Stomach (tissue), 9 donors: ENCODE data around the gene SYTL5. TPM values are rescaled to one million over a fixed set of nuclear protein-coding genes. Genes with fewer than 3 reads are reported as not detected.

ENCODE experiments used
- DNase-seq, 2 donors: peaks; one replicate each; pipeline versions ENCODE4 v3.0.0 to v3.0.0-alpha.2; 2013 to 2019
- H3K27ac ChIP-seq, 5 donors: fragments of 200-600 bp in 4 of 5; sonication (generic) in 4 of 5; one replicate each; pipeline ENCODE4 v1.5.1; 2013 to 2019; ENCODE audit warnings: mild to moderate bottlenecking in 1 of 5, moderate library complexity in 1 of 5
- H3K27me3 ChIP-seq, 3 donors: fragments of 200-600 bp; sonication (generic); one replicate each; pipeline ENCODE4 v1.5.1; 2017 to 2019; ENCODE audit warnings: mixed run types in 1 of 3
- H3K36me3 ChIP-seq, 4 donors: fragments of 200-600 bp; sonication (generic); 1 replicate in 3 of 4; 2 replicates in 1 of 4; pipeline ENCODE4 v1.5.1; 2016 to 2019
- H3K4me1 ChIP-seq, 4 donors: fragments of 200-600 bp; sonication (generic); one replicate each; pipeline ENCODE4 v1.5.1; 2016 to 2019
- H3K4me3 ChIP-seq, 4 donors: fragments of 200-600 bp; sonication (generic) in 3 of 4; one replicate each; pipeline ENCODE4 v1.5.1; 2016 to 2019; ENCODE audit warnings: mild to moderate bottlenecking in 1 of 4
- H3K9me3 ChIP-seq, 4 donors: fragments of 200-600 bp; sonication (generic); one replicate each; pipeline ENCODE4 v1.5.1; 2016 to 2019
- EP300 ChIP-seq: sonication (generic); formaldehyde crosslinking; IDR thresholded peaks from one replicate; pipeline ENCODE4 v1.6.1; 2017; ENCODE audit warnings: antibody characterized with exemption
- POLR2A ChIP-seq, 4 donors: fragments of 450-650 bp; IDR thresholded peaks; one replicate each; pipeline ENCODE4 v1.6.1; 2016; ENCODE audit warnings: antibody characterized with exemption in 4 of 4, control low read depth in 2 of 4, mild to moderate bottlenecking in 1 of 4, moderate library complexity in 1 of 4
- POLR2AphosphoS5 ChIP-seq, 3 donors: sonication (generic); formaldehyde crosslinking; IDR thresholded peaks; one replicate each; pipeline ENCODE4 v1.6.1; 2016; ENCODE audit warnings: antibody characterized with exemption in 3 of 3
- WGBS, 5 donors: extraction: QIAGEN DNeasy Blood & Tissue Kit in 3 of 5; methylation state at CpG; one replicate each; pipeline versions ENCODE4 v1.1.5 to v1.1.7; 2013 to 2018; 5-methylcytosine and 5-hydroxymethylcytosine counted together
- intact Hi-C: fragments of 100-400 bp; cut with DNase I; formaldehyde crosslinking; loops from one replicate; pipeline ENCODE4 v1.15.1; 2023; ENCODE audit warnings: low total_unique reads
- polyA plus RNA-seq, 3 donors: library from polyadenylated mRNA; stranded (reverse); fragments of 200-250 nt; gene quantifications; one replicate each; pipeline ENCODE4 v1.2.3, GENCODE V29; 2013
- total RNA-seq, 5 donors: library from RNA; depleted of rRNA; stranded (reverse); fragments of >200 nt; gene quantifications; one replicate each; pipeline versions ENCODE4 v1.1.0 to v1.2.3, GENCODE V29; 2014 to 2016
- TF ChIP-seq, protein P1 (sequence below), 7 experiments: fragments of 450-650 bp in 4 of 7; fragments of 200-600 bp in 3 of 7; sonication (generic) in 3 of 7; IDR thresholded peaks; one replicate each; pipeline ENCODE4 v1.5.1; 2016 to 2019; ENCODE audit warnings: antibody characterized with exemption in 7 of 7, control low read depth in 2 of 7, mild to moderate bottlenecking in 1 of 7
- donor health status: healthy with polysubstance abuse.
- donor health status: Bipolar disorder and iron deficiency.
- donor health status: healthy.

Gene SYTL5
- total and polyA plus RNA-seq, 8 donors = under 0.01 to 18.9 (median 4.9) TPM

DNA sequence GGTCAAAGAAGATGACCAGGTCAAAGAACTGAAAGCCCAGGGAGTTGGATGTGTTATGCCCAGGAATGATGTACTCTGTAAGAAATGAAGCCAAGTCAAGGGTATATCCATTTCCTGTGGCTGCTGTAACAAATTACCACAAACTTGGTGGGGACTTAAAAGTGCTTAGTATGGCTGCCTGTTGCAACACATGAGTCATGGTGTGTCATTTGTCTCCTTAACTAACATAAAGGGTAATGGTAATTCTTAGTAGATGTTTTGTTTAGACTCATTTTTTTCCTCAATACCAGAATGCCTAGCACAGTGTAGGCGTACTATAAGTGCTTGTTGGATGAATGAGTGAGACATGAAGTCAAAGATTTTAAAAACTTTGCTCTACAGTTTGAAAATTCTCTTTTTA is 45.7 kb downstream of the SYTL5 start:
- 47 to 88% (median 64%) methylated on average over 1 of the region's 1 CpG for WGBS, 5 donors

DNA sequence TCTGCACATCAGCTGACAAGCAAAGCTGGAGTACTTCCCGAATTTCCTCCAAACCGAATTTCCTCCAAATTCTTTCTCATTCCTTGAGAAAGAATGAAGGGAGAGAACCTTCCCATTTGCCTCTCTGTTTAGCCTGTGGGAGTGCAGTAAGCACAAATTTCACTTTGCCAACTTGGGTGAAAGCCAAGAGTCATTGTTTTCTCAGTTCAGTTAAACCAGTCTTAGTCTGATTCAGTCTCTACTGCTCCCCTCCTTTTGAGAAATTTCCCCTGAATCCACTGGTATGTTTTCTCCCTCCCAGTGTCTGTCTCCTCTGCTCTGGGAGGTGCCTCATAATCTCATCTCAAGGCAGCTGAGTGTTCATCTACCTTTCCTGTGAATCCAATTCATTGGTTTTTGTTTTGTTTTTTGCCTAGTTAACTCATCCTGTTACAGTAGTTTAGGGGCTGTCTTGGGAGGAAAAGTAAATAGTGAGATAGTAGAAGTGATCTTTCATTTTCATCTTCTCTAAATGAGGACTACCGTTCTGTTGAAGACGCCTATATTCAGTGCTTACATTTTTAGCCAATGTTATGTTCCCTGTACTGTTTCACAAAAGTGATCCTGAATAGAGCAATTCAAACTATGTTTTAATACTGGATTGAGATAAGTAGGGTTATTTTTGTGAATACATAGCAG is 49.0 kb downstream of the SYTL5 start:
- no peaks in the 10 kb centered on the region for H3K27me3 ChIP-seq
- no peak overlapping the region for H3K4me3 ChIP-seq
- no peaks in the 10 kb centered on the region for H3K36me3 ChIP-seq
- WGBS, 5 donors = 30 to 55% (median 44%) methylated on average over 4 of the region's 4 CpGs
- H3K4me1 ChIP-seq = no peaks in the 10 kb centered on the region
- intact Hi-C loops = no loop called here
- DNase-seq = peak in 1 of 2 donors; percentile 57
- H3K27ac ChIP-seq = no peak overlapping the region
- TF ChIP-seq POLR2AphosphoS5 (IDR thresholded peaks at IDR 0.05) = no peak
- TF ChIP-seq POLR2A (IDR thresholded peaks at IDR 0.05) = no peak
- TF ChIP-seq, protein P1, sequence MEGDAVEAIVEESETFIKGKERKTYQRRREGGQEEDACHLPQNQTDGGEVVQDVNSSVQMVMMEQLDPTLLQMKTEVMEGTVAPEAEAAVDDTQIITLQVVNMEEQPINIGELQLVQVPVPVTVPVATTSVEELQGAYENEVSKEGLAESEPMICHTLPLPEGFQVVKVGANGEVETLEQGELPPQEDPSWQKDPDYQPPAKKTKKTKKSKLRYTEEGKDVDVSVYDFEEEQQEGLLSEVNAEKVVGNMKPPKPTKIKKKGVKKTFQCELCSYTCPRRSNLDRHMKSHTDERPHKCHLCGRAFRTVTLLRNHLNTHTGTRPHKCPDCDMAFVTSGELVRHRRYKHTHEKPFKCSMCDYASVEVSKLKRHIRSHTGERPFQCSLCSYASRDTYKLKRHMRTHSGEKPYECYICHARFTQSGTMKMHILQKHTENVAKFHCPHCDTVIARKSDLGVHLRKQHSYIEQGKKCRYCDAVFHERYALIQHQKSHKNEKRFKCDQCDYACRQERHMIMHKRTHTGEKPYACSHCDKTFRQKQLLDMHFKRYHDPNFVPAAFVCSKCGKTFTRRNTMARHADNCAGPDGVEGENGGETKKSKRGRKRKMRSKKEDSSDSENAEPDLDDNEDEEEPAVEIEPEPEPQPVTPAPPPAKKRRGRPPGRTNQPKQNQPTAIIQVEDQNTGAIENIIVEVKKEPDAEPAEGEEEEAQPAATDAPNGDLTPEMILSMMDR (IDR thresholded peaks at IDR 0.05) = no peak
- no peak for TF ChIP-seq EP300
- no peaks in the 10 kb centered on the region for H3K9me3 ChIP-seq

More for the DNA sequence above, 45.7 kb downstream of the SYTL5 start:
- intact Hi-C loops = no loop called here
- no peaks in the 10 kb centered on the region for H3K27me3 ChIP-seq
- peaks cover 0 to 9% (median 0%) of the 10 kb centered on the region in 4 donors for H3K9me3 ChIP-seq
- no peak overlapping the region for H3K27ac ChIP-seq
- DNase-seq = no peak
- no peak for TF ChIP-seq POLR2A (IDR thresholded peaks at IDR 0.05)
- no peak for TF ChIP-seq POLR2AphosphoS5 (IDR thresholded peaks at IDR 0.05)
- TF ChIP-seq EP300 = no peak
- TF ChIP-seq, protein P1 (IDR thresholded peaks at IDR 0.05) = no peak
- no peaks in the 10 kb centered on the region for H3K36me3 ChIP-seq
- no peak overlapping the region for H3K4me3 ChIP-seq
- H3K4me1 ChIP-seq = no peaks in the 10 kb centered on the region

DNA sequence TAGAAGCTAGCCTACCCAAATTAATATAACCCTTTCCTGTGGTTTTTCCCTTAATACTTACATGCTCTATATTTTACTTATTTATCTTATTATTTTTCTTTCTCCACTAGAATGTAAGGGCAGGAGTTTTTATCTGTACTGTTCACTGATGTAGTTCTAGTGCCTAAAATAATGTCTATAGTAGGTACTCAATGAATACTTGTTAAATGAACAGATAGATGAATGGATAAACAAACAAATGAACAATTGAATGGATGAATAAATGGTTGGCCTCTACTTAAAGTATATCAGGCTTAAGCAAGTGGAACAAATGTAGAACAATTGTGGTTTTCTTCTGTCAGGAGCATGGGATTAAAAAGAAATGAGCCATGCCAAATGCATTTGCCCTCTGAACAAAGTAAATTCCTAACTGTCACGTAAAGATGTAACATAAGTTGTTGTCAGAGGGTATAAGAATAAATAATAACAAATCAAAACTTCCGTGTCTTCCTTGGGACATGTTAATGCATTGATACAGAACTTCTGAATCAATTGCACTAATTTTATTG is 54.1 kb downstream of the SYTL5 start:
- Histone ChIP-seq H3K27me3 (no peaks in the 10 kb centered on the region), H3K27ac (no peak overlapping the region), H3K4me3 (no peak overlapping the region), H3K9me3 (no peaks in the 10 kb centered on the region), H3K4me1 (no peaks in the 10 kb centered on the region), H3K36me3 (no peaks in the 10 kb centered on the region)
- 65 to 100% (median 82%) methylated on average over 2 of the region's 2 CpGs for WGBS, 5 donors
- DNase-seq = no peak
- no peak for TF ChIP-seq POLR2AphosphoS5 (IDR thresholded peaks at IDR 0.05)
- TF ChIP-seq EP300 = no peak
- no peak for TF ChIP-seq POLR2A (IDR thresholded peaks at IDR 0.05)
- TF ChIP-seq, protein P1 (IDR thresholded peaks at IDR 0.05) = no peak
- intact Hi-C loops = no loop called here

DNA sequence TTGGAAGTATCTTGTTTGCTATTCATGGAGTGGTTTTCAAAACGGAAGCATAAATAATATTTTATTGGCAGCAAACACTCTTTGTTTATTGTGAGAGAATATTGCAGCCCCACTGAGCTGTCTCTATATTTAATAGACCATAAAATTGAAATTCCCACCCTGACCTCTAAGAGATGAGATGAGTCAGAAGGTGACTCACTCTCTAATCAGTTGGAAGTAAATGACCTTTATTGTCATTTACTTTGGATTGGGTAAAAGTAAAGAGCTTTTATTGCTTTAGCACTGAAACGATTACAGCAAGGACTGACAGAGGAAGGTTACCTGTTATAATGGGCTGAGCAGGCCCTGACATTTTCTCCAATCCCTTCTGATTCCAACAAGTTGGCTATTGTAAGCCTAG is 55.0 kb downstream of the SYTL5 start:
- TF ChIP-seq POLR2A (IDR thresholded peaks at IDR 0.05) (no peak), POLR2AphosphoS5 (IDR thresholded peaks at IDR 0.05) (no peak), EP300 (no peak)
- TF ChIP-seq, protein P1 (IDR thresholded peaks at IDR 0.05) = no peak
- DNase-seq = no peak
- Histone ChIP-seq H3K4me3 (no peak overlapping the region), H3K9me3 (no peaks in the 10 kb centered on the region), H3K4me1 (no peaks in the 10 kb centered on the region), H3K36me3 (no peaks in the 10 kb centered on the region), H3K27ac (no peak overlapping the region), H3K27me3 (no peaks in the 10 kb centered on the region)
- WGBS, 5 donors = 32 to 40% (median 35%) methylated on average over 2 of the region's 2 CpGs
- intact Hi-C loops = no loop called here
